Measurements from ENCODE around the gene LPP.

- no peak for TF ChIP-seq POLR2A (IDR thresholded peaks at IDR 0.05)
- TF ChIP-seq, protein P1, sequence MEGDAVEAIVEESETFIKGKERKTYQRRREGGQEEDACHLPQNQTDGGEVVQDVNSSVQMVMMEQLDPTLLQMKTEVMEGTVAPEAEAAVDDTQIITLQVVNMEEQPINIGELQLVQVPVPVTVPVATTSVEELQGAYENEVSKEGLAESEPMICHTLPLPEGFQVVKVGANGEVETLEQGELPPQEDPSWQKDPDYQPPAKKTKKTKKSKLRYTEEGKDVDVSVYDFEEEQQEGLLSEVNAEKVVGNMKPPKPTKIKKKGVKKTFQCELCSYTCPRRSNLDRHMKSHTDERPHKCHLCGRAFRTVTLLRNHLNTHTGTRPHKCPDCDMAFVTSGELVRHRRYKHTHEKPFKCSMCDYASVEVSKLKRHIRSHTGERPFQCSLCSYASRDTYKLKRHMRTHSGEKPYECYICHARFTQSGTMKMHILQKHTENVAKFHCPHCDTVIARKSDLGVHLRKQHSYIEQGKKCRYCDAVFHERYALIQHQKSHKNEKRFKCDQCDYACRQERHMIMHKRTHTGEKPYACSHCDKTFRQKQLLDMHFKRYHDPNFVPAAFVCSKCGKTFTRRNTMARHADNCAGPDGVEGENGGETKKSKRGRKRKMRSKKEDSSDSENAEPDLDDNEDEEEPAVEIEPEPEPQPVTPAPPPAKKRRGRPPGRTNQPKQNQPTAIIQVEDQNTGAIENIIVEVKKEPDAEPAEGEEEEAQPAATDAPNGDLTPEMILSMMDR (IDR thresholded peaks at IDR 0.05), result no peak
These were observed 118.8 kb downstream of the LPP start for GRCh38 chr3:188272481-188273372.

Data from Peyer's patch (tissue), 4 donors.